T-helper 2 cell (primary cell): ENCODE measurements around the gene FAM156B.
"Not testable (repeated sequence)": the region's sequence is repeated elsewhere in the genome, so short reads cannot be mapped to it uniquely, and the experiment has no call there.

Experiments used
- DNase-seq, 5 experiments: peaks; one replicate each; pipeline versions ENCODE4 v3.0.0 to v3.0.0-alpha.2; 2012 to 2022
- total RNA-seq, 2 donors: gene quantifications; one replicate each; lab custom pipeline; 2026; lab: John Stamatoyannopoulos, UW

The FAM156B gene
- total RNA-seq: 0 to 0.07 reads per million in 2 donors

GRCh38 chrX:52896855-52897709 lies at the start of gene FAM156B:
Gene FAM156B (plus strand): TSS chrX:52897330. CDS start chrX:52907226, 9,896 bp downstream.
- not testable (repeated sequence) for DNase-seq

GRCh38 chrX:52852110-52852860 lies 44.8 kb upstream of the FAM156B start:
- no peak for DNase-seq

- not testable (repeated sequence) for DNase-seq
Measured at GRCh38 chrX:52856991-52857525, 40.1 kb upstream of the FAM156B start.

- no peak for DNase-seq
Measured at GRCh38 chrX:52865343-52865998, 31.7 kb upstream of the FAM156B start.

GRCh38 chrX:52867610-52868348 lies 29.4 kb upstream of the FAM156B start, which contains the start of gene XAGE3:
Gene XAGE3 (minus strand): TSS chrX:52868083. CDS start chrX:52867133, 950 bp downstream.
- DNase-seq: no peak

- DNase-seq: no peak
Measured at GRCh38 chrX:52870046-52870445, 27.1 kb upstream of the FAM156B start.

GRCh38 chrX:52873825-52874224 lies 23.3 kb upstream of the FAM156B start:
- DNase-seq: not testable (repeated sequence)

- peak in 1 of 5 experiments; percentile 35 for DNase-seq
Measured at GRCh38 chrX:52874661-52875060, 22.5 kb upstream of the FAM156B start.

- not testable (repeated sequence) for DNase-seq
Measured at GRCh38 chrX:52875436-52875835, 21.7 kb upstream of the FAM156B start.

- not testable (repeated sequence) for DNase-seq
Measured at GRCh38 chrX:52876386-52876785, 20.7 kb upstream of the FAM156B start.

- DNase-seq: not testable (repeated sequence)
Measured at GRCh38 chrX:52887459-52887858, 9.7 kb upstream of the FAM156B start.

- not testable (repeated sequence) for DNase-seq
Measured at GRCh38 chrX:52888090-52888489, 9.0 kb upstream of the FAM156B start.

- not testable (repeated sequence) for DNase-seq
Measured at GRCh38 chrX:52896438-52896837, 692 bp upstream of the FAM156B start.

- DNase-seq: not testable (repeated sequence)
Measured at GRCh38 chrX:52905531-52905930, 8.4 kb downstream of the FAM156B start.

- DNase-seq: not testable (repeated sequence)
Measured at GRCh38 chrX:52906072-52906471, 8.9 kb downstream of the FAM156B start.

- DNase-seq: not testable (repeated sequence)
Measured at GRCh38 chrX:52907137-52907536, 10.0 kb downstream of the FAM156B start.

GRCh38 chrX:52907900-52908299 lies 10.8 kb downstream of the FAM156B start:
- DNase-seq: not testable (repeated sequence)

- not testable (repeated sequence) for DNase-seq
Measured at GRCh38 chrX:52909313-52909969, 12.3 kb downstream of the FAM156B start.

- not testable (repeated sequence) for DNase-seq
Measured at GRCh38 chrX:52913681-52914080, 16.6 kb downstream of the FAM156B start.

GRCh38 chrX:52914704-52915103 lies 17.6 kb downstream of the FAM156B start:
- not testable (repeated sequence) for DNase-seq

- no peak for DNase-seq
Measured at GRCh38 chrX:52923781-52924241, 26.7 kb downstream of the FAM156B start.
